GM19099 (cell line): Measurements from ENCODE around the gene IKZF2.

Experiments
- POLR2A ChIP-seq: IDR thresholded peaks from 3 replicates; pipeline ENCODE4 v1.6.1; 2011; ENCODE audit warnings: low read depth; ENCODE audit not compliant: insufficient read length; ENCODE audit errors: extremely low read depth

Gene IKZF2

DNA sequence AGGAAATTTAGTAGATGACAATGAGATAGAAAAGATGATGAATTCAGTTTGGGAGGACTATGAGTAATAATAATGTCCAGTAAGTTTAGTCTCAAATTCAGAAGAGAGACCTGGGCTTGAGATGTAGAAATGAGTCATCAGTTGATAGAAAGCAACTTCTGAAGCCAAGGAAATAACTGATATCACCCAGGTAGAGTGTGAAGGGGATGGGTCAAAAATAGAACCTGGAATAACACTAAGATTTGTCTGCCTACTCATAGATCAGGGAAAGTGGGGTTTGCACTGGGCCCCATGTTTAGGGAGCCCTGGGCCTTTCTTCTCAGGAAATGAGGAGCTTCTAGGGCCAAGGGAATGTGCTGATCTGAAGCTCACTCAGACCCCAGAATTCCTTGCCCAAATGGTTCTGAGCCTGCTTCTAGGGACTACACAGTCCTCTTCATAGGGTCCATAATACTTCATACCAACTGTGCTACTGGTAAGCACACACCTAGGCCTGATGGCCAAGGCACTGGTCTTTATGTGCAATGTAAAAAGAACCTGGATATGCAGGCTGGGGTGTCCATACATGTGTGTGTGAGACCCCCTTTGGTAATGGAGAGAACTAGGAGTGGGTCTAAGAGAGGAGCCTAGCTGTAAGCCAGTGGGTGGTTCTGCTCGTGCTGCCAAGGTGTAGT lies 141.2 kb downstream of the IKZF2 start:
- no peak for TF ChIP-seq POLR2A

DNA sequence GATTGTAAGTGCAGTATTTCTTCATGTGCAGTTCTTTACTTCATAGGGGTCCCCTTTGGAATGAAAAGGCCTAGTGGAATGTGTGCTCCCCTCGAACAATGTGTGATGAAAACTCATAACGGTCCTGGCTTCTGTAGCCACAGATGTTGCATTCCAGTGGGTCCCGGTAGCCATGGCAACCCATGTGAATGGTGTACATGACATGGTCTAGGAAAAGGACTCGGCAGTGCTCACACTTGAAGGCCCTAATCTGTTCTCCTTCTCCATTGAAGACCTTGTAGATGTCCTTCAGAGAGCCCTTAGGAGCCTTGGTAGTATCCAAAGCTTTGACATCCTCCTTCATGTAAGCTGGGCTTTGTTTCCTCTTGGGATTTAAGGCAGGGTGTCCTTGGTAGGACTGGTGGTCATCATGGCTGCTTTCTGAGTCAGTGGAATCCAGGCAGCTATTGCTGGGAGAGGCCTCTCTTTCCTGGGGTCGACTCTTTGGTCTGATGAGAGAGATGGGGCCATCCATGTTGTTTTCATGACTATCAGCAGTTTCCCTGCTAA lies 144.0 kb downstream of the IKZF2 start:
- TF ChIP-seq POLR2A: peak; percentile 17

DNA sequence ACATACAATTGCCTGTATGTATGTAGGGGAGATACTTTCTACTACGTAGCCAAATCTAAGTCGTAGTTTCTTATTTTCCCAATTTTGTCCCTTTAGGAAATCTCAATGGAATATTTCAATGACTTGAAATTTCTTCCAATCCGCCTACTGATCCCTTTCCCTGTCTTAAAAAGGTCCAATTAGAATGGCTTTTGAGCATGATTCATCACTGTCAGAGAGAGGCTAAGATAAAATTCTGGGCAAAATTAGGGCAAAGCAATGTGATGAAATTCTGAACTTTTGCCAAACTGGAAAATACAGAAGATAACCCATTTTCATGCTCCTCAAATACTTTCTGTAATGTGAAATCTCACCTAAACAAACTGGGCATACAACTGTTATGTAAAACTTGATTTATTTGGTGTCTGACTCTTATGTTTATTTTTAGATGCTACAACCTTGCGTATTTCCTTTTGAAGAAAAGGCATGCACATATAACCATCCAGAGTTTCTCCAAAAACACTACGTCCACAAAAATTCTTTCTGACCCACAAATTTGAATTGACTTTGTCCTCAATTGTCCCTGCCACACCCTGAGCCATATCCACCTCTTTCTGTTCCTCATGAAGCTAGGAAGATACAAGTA lies 147.1 kb downstream of the IKZF2 start:
- no peak for TF ChIP-seq POLR2A

DNA sequence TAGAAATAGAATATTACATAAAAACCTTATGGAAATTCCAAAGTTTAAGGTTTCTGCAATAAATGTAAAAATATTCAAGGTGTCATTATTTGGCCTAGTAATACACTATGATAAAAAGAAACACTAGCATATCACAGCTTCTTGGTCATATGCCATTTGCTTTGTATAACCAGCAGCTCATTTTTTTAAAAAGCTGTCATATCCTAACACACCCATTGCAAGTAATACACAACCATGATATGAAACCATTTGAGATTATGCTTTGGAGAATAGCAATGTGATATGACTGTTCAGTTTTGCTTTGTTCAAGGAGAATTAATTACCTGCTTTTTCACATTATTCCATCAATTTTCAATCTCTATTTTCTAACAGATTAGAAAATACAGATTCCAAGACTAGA lies 149.0 kb downstream of the IKZF2 start:
- no peak for TF ChIP-seq POLR2A

DNA sequence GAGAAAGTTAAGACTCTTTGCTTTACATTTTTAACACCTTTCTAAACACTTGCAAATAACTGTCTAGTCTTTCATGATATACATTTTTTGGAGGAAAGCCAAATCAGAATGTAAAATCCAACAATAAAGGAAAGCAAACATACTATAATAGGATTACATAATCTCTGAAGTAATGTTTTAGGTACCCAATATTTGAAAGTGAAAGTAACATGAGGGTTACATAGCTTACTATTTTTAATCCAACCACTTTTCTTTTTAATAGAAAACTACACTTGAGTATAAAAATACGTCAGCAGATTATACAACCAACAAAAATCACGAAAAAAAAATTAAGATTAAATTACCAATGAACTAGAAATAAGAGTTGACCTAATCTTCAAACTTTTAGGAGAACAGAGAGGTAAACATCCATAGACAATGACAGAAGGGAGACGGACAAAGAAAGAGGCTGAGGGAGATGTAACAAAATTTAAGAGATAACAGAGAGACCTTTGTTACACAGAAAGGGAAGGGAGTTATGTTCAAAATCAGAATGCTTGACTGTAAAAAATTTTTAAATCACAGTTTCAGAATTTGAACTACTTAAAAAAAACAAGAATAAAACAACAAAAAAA lies 150.0 kb downstream of the IKZF2 start:
- no peak for TF ChIP-seq POLR2A

DNA sequence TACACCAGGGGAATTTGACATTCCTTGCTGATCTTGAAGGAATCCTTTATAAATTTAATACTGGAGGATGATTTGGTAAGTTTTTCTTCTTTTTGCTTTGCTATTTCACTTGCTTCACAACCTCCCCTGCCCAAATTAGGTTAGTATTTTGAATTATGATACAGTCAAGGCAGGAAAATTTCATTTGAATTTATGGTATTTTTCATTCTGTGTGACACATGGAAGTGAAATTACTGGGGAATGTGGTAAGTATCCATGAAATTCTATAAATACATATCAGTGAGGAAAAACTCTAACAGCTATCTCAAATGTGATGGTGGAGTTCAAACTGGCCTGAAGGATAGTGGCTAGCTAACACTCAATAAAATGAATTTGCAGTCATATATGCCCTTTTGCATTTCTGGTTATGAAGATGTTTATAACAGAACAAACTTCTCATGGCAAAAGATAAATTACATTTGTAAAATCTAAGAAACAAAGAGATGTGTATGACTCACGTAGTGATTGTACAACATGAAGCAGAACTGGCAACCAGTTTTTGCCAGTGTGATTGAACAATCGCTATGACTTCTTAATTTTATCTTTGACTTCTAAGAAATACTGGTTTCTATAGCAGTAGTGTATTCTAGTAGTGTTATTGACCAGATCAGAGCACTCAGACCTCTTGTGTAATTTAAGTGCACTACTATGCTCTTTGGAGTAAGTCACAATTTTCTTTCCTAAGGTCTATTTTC lies 152.6 kb downstream of the IKZF2 start:
- no peak for TF ChIP-seq POLR2A

DNA sequence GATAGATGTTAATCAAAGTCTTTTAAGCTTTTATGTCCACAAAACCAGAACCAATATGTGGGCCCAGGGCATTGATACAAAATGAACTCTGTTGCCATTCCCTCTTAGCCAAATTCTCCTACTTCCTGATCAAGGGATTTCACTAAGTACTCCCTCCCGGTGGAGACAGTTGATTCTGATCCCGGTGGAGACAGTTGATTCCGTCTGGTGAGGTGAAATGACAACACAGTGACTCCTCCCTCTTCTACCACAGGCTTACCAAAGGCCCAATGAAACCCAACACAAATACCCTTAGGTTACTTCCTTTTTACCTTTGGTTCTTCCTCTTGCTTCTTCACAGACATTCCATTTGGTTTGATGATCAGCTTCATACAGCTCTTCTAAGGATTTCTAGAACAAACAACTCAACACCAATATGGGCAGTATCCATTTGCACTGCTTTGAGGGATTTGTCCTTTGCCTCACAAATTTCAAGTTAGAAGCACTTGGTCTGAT lies 153.8 kb downstream of the IKZF2 start:
- no peak for TF ChIP-seq POLR2A

DNA sequence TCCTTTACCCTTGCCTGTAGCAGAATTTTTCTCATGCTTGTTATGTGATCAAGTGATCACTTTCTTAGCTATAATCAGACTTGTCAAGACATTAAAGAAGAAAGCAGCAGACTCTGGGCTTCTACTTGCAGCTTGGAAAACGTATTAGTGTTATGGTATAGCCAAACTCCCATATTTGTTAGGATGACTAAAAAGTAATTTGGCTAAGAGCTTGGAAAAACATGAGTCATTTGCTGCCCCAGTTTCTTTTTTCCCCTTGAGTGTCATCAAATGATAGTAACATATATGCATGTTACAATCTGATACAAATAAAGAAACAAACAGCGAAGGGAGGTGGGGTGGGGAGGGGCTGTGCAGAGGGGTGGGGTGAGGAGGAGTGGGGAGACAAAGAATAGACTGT lies 155.5 kb downstream of the IKZF2 start:
- no peak for TF ChIP-seq POLR2A

DNA sequence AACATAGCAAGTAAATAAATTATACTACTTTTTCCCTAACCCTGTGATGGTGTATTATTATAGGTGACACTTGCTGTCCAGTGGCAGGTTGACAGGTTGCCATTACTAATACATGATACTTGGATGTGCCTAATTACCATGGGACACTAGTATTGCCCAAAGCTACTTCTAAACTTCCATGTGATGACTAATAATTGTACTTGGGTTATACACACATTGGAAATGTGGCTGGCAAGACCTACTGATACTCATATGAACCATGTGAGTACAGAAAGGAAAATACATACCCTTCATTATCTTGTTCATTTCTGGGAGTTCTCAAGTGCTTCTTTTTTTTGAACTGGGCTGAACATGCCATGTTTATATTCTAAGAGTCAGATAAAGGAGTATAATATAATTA lies 156.4 kb downstream of the IKZF2 start:
- TF ChIP-seq POLR2A: no peak

DNA sequence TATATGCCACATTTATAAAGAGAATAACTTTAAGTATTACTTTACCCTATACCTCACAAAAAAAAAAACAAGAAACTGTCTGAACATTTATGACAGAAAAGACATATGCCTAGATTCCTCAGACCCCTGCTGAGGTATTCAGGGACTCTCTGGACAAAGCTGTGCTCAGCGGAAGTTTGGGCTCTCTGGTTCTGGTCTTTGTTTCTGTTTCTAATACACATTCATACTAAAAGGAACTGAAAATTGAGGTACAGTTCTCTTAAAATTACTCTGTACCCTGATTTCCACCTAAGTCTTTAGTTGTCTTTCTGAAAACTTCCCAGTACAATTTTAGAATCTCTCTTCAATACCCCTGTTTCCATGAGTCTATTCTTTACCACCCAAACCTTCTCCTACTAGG lies 160.3 kb downstream of the IKZF2 start:
- TF ChIP-seq POLR2A: no peak

DNA sequence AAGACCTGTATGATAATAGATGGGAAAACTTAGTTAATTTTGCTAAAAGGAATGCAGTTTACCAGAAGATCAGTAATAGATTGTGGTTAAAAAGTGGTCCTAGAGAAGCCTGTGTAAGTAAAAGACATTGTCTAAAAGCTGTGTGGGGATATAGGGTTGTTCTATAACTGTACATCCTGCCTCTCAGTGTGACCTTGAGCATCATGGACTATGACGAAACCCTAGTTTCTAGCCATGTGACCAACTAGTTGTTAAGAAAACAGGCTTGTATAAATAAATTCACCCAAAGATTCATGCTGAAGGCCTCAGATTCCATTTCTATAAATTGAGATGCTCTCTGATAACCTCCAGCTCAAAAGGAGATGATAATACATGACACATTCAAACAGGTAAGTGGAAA lies 160.7 kb downstream of the IKZF2 start:
- no peak for TF ChIP-seq POLR2A

DNA sequence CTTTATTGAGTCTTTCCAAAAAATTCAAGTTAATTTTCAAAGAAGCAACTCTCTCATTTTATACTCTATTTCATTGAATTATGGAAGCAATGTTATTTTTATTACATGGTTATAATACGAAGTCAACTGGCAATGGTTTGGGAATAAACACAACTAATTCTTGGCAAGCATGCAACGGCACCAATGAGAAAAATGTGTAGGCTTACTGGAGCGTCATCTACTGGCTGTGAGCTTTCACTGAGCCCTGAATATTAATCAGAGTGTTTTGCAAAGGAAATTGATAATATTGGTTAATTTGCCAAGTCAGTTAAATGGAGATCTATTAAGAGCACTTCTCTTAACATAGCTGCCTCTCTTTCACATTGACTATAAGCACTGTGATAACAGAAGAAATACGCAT lies 163.9 kb downstream of the IKZF2 start:
- TF ChIP-seq POLR2A: no peak

DNA sequence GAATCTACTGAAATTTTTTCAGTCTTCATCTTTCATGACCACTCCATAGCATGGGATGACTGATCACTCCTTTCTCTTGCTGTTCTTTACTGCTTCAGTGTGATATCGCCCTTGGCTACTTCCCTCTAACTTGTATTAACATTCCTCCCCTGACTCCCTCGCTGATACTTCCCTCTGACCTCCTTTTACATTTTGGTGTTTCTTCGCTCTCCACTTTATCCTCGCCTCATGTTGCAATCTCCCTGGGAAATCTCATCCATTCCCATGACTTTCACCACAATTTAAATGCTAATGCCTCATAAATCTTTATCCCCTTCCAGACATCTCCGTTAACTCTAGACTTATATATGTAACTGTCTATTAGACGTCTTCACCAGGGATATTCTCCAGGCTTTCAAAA lies 167.3 kb downstream of the IKZF2 start:
- no peak for TF ChIP-seq POLR2A

DNA sequence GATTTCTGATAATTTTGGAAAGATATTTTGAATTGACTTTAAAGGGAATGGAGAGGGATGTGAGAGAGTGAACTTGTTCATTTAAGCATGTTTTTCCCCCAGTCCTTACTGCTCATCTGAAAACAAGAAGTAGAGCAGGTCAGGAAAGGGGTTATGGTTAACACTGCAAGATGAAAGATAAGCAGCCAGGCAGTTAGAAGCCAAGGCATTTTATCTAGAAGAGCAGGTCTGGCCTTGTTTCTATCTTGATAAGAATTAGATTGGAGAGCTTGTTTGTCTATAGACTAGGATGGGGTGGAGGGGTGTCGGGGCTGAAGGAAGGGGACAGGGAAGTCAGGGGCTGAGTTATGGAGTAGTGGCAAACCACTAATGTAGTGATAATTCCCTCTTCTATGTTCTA lies 171.6 kb downstream of the IKZF2 start:
- TF ChIP-seq POLR2A: no peak

DNA sequence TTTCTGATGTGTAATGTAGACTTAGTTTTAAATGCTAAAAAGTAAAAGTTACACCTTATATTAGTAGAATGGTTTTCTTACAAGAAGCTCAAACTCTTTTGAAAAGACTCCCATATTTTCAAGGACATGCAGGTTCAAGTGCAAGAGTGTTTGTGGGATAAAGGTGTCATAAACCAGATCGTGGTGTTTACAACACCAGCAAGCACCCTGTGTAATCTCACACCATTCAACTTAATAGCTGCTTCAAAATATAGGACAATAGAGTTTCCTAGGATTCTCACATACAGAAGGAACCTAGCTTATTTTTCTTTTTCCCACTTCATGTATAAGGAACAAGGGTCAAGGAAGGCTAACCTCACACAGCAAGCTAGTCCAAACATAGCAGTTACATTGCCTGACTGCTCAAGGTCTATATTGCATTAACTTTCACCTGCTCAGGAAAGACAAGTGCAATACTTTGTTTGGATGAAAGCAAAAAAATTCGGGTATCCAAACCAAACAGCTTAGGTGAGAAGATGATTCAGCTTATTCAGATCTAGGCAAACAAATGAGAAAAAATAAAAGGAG lies 172.3 kb downstream of the IKZF2 start:
- TF ChIP-seq POLR2A: no peak

DNA sequence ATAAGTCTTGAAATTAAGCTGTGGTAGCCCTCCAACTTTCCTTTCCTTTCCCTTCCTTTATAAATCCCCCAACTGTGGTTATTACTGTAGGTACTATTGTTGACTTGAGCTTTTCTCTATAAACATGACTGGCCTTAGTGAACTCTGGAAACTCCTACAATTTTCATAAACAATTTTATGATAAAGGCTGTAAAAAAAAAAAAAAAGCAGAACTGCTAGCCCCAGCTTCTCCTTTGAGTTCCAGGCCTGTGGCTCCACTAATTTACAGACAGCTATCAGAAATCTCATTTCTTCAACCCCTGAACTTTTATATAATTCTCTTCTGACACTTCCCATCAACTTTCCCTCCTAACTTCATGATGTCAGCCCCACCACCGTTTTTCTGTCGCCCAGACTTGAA lies 174.3 kb downstream of the IKZF2 start:
- TF ChIP-seq POLR2A: no peak

DNA sequence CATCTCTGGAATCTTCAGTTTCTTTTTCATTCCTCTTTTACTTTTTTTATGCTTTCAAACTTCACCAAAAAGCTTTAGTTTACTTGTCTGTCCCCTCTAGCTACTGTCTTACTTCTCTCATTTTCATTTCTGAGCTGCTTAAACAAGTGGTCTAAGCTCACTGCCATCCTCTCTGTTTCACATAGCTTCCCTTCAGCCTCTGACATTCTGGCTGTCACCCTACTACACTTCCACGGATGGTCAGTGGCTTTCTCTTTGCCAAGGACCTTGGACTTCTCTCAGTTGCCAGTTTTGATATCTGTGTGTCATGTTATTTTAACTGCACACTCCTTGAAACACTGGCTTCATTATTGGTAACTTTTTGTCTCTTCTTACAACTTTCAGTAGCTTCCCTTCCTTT lies 176.1 kb downstream of the IKZF2 start:
- no peak for TF ChIP-seq POLR2A
